Measurements from ENCODE around the gene MYLK. TPM values are rescaled to one million over a fixed set of nuclear protein-coding genes. Genes with fewer than 3 reads are reported as not detected.
"Not testable (repeated sequence)": the region's sequence is repeated elsewhere in the genome, so short reads cannot be mapped to it uniquely, and the experiment has no call there.

Gene MYLK
- total RNA-seq, 4 donors from 2014 or later = 32.0 to 81.2 (median 61.5) TPM

GRCh38 chr3:123743121-123743520 is 141.0 kb downstream of the MYLK start:
- H3K9me3 ChIP-seq = no peaks in the 10 kb centered on the region
- H3K36me3 ChIP-seq = no peaks in the 10 kb centered on the region
- no peak overlapping the region for H3K27ac ChIP-seq
- H3K27me3 ChIP-seq = no peaks in the 10 kb centered on the region
- no peak overlapping the region for H3K4me3 ChIP-seq
- no peaks in the 10 kb centered on the region for H3K4me1 ChIP-seq
- TF ChIP-seq CTCF (IDR thresholded peaks at IDR 0.05) = no peak
- no peak for TF ChIP-seq EP300 (IDR thresholded peaks at IDR 0.05)
- TF ChIP-seq POLR2A (IDR thresholded peaks at IDR 0.05) = no peak
- no peak for DNase-seq (ENCODE audit: low spot score in 2 of 2)

- Histone ChIP-seq H3K27ac (no peak overlapping the region), H3K4me3 (no peak overlapping the region), H3K4me1 (no peaks in the 10 kb centered on the region), H3K27me3 (no peaks in the 10 kb centered on the region), H3K9me3 (no peaks in the 10 kb centered on the region), H3K36me3 (no peaks in the 10 kb centered on the region)
- whole genome bisulfite sequencing, 2 donors = 71 to 73% methylated on average over 3 of the region's 3 CpGs
- TF ChIP-seq POLR2A (IDR thresholded peaks at IDR 0.05) (no peak), EP300 (IDR thresholded peaks at IDR 0.05) (no peak), CTCF (IDR thresholded peaks at IDR 0.05) (no peak)
- DNase-seq (ENCODE audit: low spot score in 2 of 2) = no peak
These were observed 143.1 kb downstream of the MYLK start for GRCh38 chr3:123741041-123741511.

GRCh38 chr3:123740391-123740822 is 143.7 kb downstream of the MYLK start:
- WGBS, 2 donors = 86 to 90% methylated on average over 5 to 6 of the region's 6 CpGs

GRCh38 chr3:123739754-123740153 is 144.4 kb downstream of the MYLK start:
- Histone ChIP-seq H3K9me3 (no peaks in the 10 kb centered on the region), H3K4me3 (no peak overlapping the region), H3K27ac (no peak overlapping the region), H3K36me3 (no peaks in the 10 kb centered on the region), H3K27me3 (no peaks in the 10 kb centered on the region), H3K4me1 (no peaks in the 10 kb centered on the region)
- TF ChIP-seq CTCF (IDR thresholded peaks at IDR 0.05) (no peak), EP300 (IDR thresholded peaks at IDR 0.05) (no peak), POLR2A (IDR thresholded peaks at IDR 0.05) (no peak)
- 80 to 84% methylated on average over 2 of the region's 2 CpGs for WGBS, 2 donors
- DNase-seq (ENCODE audit: low spot score in 2 of 2) = no peak

More at GRCh38 chr3:123740391-123740822, 143.7 kb downstream of the MYLK start:
- H3K9me3 ChIP-seq = no peaks in the 10 kb centered on the region
- TF ChIP-seq CTCF (IDR thresholded peaks at IDR 0.05) (no peak), POLR2A (IDR thresholded peaks at IDR 0.05) (no peak), EP300 (IDR thresholded peaks at IDR 0.05) (no peak)
- DNase-seq (ENCODE audit: low spot score in 2 of 2) = no peak
- no peaks in the 10 kb centered on the region for H3K27me3 ChIP-seq
- no peaks in the 10 kb centered on the region for H3K4me1 ChIP-seq
- no peaks in the 10 kb centered on the region for H3K36me3 ChIP-seq
- H3K4me3 ChIP-seq = no peak overlapping the region
- H3K27ac ChIP-seq = no peak overlapping the region

- Histone ChIP-seq H3K9me3 (no peaks in the 10 kb centered on the region), H3K27ac (no peak overlapping the region), H3K4me1 (no peaks in the 10 kb centered on the region), H3K36me3 (no peaks in the 10 kb centered on the region), H3K27me3 (no peaks in the 10 kb centered on the region), H3K4me3 (no peak overlapping the region)
- DNase-seq (ENCODE audit: low spot score in 2 of 2) = no peak
- TF ChIP-seq POLR2A (IDR thresholded peaks at IDR 0.05) = no peak
- no peak for TF ChIP-seq CTCF (IDR thresholded peaks at IDR 0.05)
- no peak for TF ChIP-seq EP300 (IDR thresholded peaks at IDR 0.05)
- 93 to 100% methylated on average over 2 of the region's 2 CpGs for WGBS, 2 donors
These were observed 145.0 kb downstream of the MYLK start for GRCh38 chr3:123739106-123739505.

- H3K36me3 ChIP-seq; H3K9me3 ChIP-seq; H3K27ac ChIP-seq; H3K4me1 ChIP-seq; H3K27me3 ChIP-seq; DNase-seq (ENCODE audit: low spot score in 2 of 2); H3K4me3 ChIP-seq: not testable (repeated sequence)
- WGBS, 2 donors = 85 to 90% methylated on average over 5 of the region's 5 CpGs
These were observed 145.6 kb downstream of the MYLK start for GRCh38 chr3:123738522-123738921.

All from tibial nerve (tissue), 4 donors.